ENCODE measurements around the gene DNAJC12. TPM values are rescaled to one million over a fixed set of nuclear protein-coding genes. Genes with fewer than 3 reads are reported as not detected.

DNAJC12 gene
- total RNA-seq, result 0.14 and 0.28 TPM in 2 replicates

GRCh38 chr10:67837541-67838314 lies at the start of gene DNAJC12:
TSS of gene DNAJC12 (minus strand) at chr10:67838188. CDS start at chr10:67838011, 177 bp downstream.

GRCh38 chr10:67884313-67884841 lies 46.4 kb upstream of the DNAJC12 start, which contains the start of gene SIRT1:
TSS of gene SIRT1 (plus strand) at chr10:67884656. CDS start at chr10:67884722, 66 bp downstream.

Other genes starting within 250 kb of the DNAJC12 start
- 0.07 TPM in 1 of 2 replicates, not detected in the other for gene CTNNA3, start 142.0 kb downstream of the DNAJC12 start, total RNA-seq
- 5.3 and 6.9 TPM in 2 replicates for gene SIRT1, start 46.5 kb upstream of the DNAJC12 start, total RNA-seq
- gene HERC4, start 237.1 kb upstream of the DNAJC12 start, total RNA-seq, result 20.5 and 25.5 TPM in 2 replicates

All from airway epithelial cell (primary cell).